Smooth muscle cell (in vitro differentiated cells): Measurements from ENCODE around the gene FKBP14. TPM values are rescaled to one million over a fixed set of nuclear protein-coding genes. Genes with fewer than 3 reads are reported as not detected.

Source experiments
- DNase-seq: peaks from one replicate; lab custom pipeline; 2025; ENCODE audit not compliant: unreplicated experiment; lab: John Stamatoyannopoulos, UW
- H2AFZ ChIP-seq: fragments of 200-600 bp; sonication (generic); 2 replicates; pipeline ENCODE4 v1.6.0; 2016; ENCODE audit warnings: antibody characterized with exemption, low read depth, mild to moderate bottlenecking
- H3F3A ChIP-seq: fragments of 200-600 bp; sonication (generic); 2 replicates; pipeline ENCODE4 v1.6.0; 2017; ENCODE audit warnings: antibody characterized with exemption, low read depth
- H3K27ac ChIP-seq: fragments of 200-600 bp; sonication (generic); 2 replicates; pipeline ENCODE4 v1.5.1; 2016; ENCODE audit warnings: low read depth, mild to moderate bottlenecking
- H3K27me3 ChIP-seq: fragments of 200-600 bp; sonication (generic); 2 replicates; pipeline ENCODE4 v1.6.1; 2016; ENCODE audit warnings: low read depth, mild to moderate bottlenecking
- H3K36me3 ChIP-seq: fragments of 200-600 bp; sonication (generic); 2 replicates; pipeline ENCODE4 v1.5.1; 2016; ENCODE audit warnings: low read depth
- H3K4me1 ChIP-seq: fragments of 200-600 bp; sonication (generic); 2 replicates; pipeline ENCODE4 v1.5.1; 2016; ENCODE audit warnings: low read depth
- H3K4me2 ChIP-seq: fragments of 200-600 bp; sonication (generic); 2 replicates; pipeline ENCODE4 v1.6.0; 2016; ENCODE audit warnings: mild to moderate bottlenecking
- H3K4me3 ChIP-seq: fragments of 200-600 bp; sonication (generic); 2 replicates; pipeline ENCODE4 v1.5.1; 2016; ENCODE audit warnings: mild to moderate bottlenecking
- H3K79me2 ChIP-seq: fragments of 200-600 bp; sonication (generic); 2 replicates; pipeline ENCODE4 v1.6.0; 2016; ENCODE audit warnings: low read depth, mild to moderate bottlenecking
- H3K9ac ChIP-seq: fragments of 200-600 bp; sonication (generic); 2 replicates; pipeline ENCODE4 v1.6.0; 2016; ENCODE audit warnings: low read depth
- H3K9me3 ChIP-seq: fragments of 200-600 bp; sonication (generic); replicated peaks from 2 replicates; pipeline ENCODE4 v1.5.1; 2016; ENCODE audit warnings: low read depth
- H4K20me1 ChIP-seq: fragments of 200-600 bp; sonication (generic); 2 replicates; pipeline ENCODE4 v1.6.0; 2016; ENCODE audit warnings: low read depth
- WGBS: methylation state at CpG from one replicate; pipeline ENCODE4 v1.1.7; 2016; ENCODE audit warnings: low lambda C conversion rate; 5-methylcytosine and 5-hydroxymethylcytosine counted together
- polyA plus RNA-seq: library from polyadenylated mRNA; unstranded; fragments of >200 nt; fragmentation: Nextera tagmentation; extraction: Ambion mirVana; gene quantifications from 2 replicates; pipeline ENCODE4 v1.2.1, GENCODE V29; 2016
- total RNA-seq: library from RNA; depleted of rRNA; stranded (reverse); fragments of >200 nt; gene quantifications from 2 replicates; pipeline ENCODE4 v1.2.3, GENCODE V29; 2014
- TF ChIP-seq, protein P1 (sequence below): fragments of 200-600 bp; sonication (generic); IDR thresholded peaks from 2 replicates; pipeline ENCODE4 v1.5.1; 2017; ENCODE audit warnings: borderline replicate concordance, mild to moderate bottlenecking, antibody characterized with exemption; ENCODE audit not compliant: insufficient read depth, poor library complexity, severe bottlenecking

The FKBP14 gene
- total and polyA plus RNA-seq, 2 experiments from 2014 or later: 90.1 to 111 TPM

GRCh38 chr7:29989257-29989995, 37.1 kb downstream of the FKBP14 start, which contains the start of gene SCRN1:
Gene SCRN1 (minus strand): TSS chr7:29989801. CDS start chr7:29969067, 20,734 bp downstream.
- Histone ChIP-seq H2AFZ (peak within 1 kb of the TSS; percentile 82), H3K27me3 (no peaks in the 10 kb centered on the region), H3K4me1 (peaks cover 13% of the 10 kb centered on the region), H3K9me3 (no peaks in the 10 kb centered on the region), H3K4me2 (peak within 1 kb of the TSS; percentile 87), H3K4me3 (peak within 1 kb of the TSS; percentile 99), H4K20me1 (peaks cover 15% of the 10 kb centered on the region), H3K9ac (peak within 1 kb of the TSS; percentile 79), H3K79me2 (peaks cover 37% of the 10 kb centered on the region), H3K27ac (peak within 1 kb of the TSS; percentile 94), H3K36me3 (no peaks in the 10 kb centered on the region), H3F3A (peaks cover 16% of the 10 kb centered on the region)
- TF ChIP-seq, protein P1, sequence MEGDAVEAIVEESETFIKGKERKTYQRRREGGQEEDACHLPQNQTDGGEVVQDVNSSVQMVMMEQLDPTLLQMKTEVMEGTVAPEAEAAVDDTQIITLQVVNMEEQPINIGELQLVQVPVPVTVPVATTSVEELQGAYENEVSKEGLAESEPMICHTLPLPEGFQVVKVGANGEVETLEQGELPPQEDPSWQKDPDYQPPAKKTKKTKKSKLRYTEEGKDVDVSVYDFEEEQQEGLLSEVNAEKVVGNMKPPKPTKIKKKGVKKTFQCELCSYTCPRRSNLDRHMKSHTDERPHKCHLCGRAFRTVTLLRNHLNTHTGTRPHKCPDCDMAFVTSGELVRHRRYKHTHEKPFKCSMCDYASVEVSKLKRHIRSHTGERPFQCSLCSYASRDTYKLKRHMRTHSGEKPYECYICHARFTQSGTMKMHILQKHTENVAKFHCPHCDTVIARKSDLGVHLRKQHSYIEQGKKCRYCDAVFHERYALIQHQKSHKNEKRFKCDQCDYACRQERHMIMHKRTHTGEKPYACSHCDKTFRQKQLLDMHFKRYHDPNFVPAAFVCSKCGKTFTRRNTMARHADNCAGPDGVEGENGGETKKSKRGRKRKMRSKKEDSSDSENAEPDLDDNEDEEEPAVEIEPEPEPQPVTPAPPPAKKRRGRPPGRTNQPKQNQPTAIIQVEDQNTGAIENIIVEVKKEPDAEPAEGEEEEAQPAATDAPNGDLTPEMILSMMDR: no peak
- WGBS: under 1% methylated on average over 64 of the region's 79 CpGs
- DNase-seq: no peak

DNA sequence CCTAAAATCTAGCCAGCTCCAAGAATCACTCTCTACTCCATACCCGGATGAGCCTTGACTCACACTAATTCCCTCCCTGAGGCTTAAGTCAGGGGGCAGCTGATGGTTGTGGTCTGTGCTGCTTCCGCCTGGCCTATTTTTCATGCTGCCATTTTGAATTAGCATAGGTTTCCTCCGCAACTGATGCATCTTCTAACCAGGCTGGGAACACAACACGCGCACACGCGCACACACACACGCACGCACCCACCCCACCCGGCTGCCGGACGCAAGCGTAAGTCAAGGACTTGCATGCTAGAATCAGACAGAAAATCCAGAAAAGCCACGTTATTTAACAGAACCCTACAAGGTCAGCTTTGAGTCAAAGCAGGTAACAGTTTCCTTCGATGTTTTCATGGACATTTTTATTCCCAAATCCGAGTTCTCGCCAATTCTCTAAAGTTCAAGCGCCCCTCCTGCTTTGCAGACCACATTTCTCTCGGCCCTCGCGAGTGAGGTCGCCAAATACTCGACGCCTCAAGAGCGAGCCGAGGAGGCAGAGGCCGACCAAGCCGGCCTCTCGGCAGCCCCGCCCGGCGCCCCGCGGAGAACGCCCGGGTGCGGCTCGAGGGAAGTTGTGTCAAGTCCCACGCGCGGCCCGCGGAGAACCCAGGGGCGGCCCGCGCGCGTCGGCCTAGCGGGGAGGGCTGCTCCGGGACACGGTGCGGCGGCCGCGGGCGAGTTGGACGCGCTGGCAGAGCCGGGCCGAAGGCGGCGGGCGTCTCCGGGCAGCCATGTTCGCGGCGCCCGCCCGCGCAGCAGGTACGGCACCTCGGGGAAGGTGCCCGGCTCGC, 37.9 kb downstream of the FKBP14 start:
- TF ChIP-seq, protein P1: no peak
- Histone ChIP-seq H4K20me1 (peaks cover 20% of the 10 kb centered on the region), H2AFZ (peak overlapping the region; percentile 54), H3K4me1 (peaks cover 13% of the 10 kb centered on the region), H3K4me2 (peak overlapping the region; percentile 87), H3K4me3 (peak overlapping the region; percentile 99), H3K27me3 (no peaks in the 10 kb centered on the region), H3K9ac (peak overlapping the region; percentile 79), H3K27ac (peak overlapping the region; percentile 94), H3K9me3 (no peaks in the 10 kb centered on the region), H3F3A (peaks cover 16% of the 10 kb centered on the region), H3K36me3 (no peaks in the 10 kb centered on the region), H3K79me2 (peaks cover 45% of the 10 kb centered on the region)
- WGBS: 1% methylated on average over 57 of the region's 75 CpGs
- DNase-seq: peak; percentile 30

DNA sequence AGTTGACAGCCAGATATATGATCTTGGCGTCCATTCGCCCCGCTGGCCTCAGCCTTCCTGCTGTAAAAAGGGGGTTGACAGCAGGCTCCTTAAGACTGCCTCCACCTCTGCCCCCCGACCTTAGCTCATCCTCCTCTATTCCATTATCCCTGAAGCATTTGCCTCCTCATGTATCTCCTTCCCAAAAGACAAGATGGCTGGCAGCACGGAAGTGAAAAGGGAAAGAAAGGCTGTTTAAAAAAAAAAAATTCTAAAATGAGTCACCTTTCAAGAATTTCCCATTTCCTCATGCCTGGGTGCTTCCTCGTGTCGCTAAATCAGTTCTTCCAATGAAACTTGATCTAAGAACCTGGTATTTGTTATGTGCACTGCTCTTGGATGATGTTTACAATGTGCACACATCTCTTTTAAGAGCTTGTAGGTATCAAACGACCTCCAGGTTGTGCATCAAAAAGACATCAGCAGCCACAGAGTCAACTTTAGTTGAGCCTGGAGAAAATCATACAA, 38.6 kb downstream of the FKBP14 start:
- peaks cover 53% of the 10 kb centered on the region for H3K79me2 ChIP-seq
- DNase-seq: no peak
- H3K4me2 ChIP-seq: peak overlapping the region; percentile 87
- H4K20me1 ChIP-seq: peaks cover 26% of the 10 kb centered on the region
- H3K27me3 ChIP-seq: no peaks in the 10 kb centered on the region
- peak overlapping the region; percentile 99 for H3K4me3 ChIP-seq
- peaks cover 13% of the 10 kb centered on the region for H3K4me1 ChIP-seq
- H3F3A ChIP-seq: peaks cover 16% of the 10 kb centered on the region
- peak overlapping the region; percentile 94 for H3K27ac ChIP-seq
- peak overlapping the region; percentile 54 for H2AFZ ChIP-seq
- TF ChIP-seq, protein P1: no peak
- no peaks in the 10 kb centered on the region for H3K36me3 ChIP-seq
- H3K9me3 ChIP-seq: no peaks in the 10 kb centered on the region
- 17% methylated on average over 8 of the region's 8 CpGs for WGBS
- peak overlapping the region; percentile 79 for H3K9ac ChIP-seq
